GM21717 (cell line): ENCODE results near the gene HYAL3.
"Not testable (repeated sequence)": the region's sequence is repeated elsewhere in the genome, so short reads cannot be mapped to it uniquely, and the experiment has no call there.

Experiments used
- ATAC-seq: cut with Tn5 transposase; IDR thresholded peaks from one replicate; pipeline ENCODE4 v1.9.1; 2021; ENCODE audit warnings: mild to moderate bottlenecking, moderate library complexity; ENCODE audit not compliant: unreplicated experiment

HYAL3 gene

GRCh38 chr3:50316657-50317242 is 17.5 kb upstream of the HYAL3 start:
- ATAC-seq = no peak

- ATAC-seq = no peak
Observed at GRCh38 chr3:50314816-50315215, 15.6 kb upstream of the HYAL3 start.

- no peak for ATAC-seq
Observed at GRCh38 chr3:50314342-50314741, 15.1 kb upstream of the HYAL3 start.

DNA sequence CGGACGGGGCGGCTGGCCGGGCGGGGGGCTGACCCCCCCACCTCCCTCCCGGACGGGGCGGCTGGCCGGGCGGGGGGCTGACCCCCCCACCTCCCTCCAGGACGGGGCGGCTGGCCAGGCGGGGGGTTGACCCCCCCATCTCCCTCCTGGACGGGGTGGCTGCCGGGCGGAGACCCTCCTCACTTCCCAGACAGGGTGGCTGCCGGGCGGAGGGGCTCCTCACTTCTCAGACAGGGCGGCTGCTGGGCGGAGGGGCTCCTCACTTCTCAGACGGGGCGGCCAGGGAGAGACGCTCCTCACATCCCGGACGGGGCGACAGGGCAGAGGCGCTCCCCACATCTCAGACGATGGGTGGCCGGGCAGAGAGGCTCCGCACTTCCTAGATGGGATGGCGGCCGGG is 12.8 kb upstream of the HYAL3 start:
- ATAC-seq = not testable (repeated sequence)

DNA sequence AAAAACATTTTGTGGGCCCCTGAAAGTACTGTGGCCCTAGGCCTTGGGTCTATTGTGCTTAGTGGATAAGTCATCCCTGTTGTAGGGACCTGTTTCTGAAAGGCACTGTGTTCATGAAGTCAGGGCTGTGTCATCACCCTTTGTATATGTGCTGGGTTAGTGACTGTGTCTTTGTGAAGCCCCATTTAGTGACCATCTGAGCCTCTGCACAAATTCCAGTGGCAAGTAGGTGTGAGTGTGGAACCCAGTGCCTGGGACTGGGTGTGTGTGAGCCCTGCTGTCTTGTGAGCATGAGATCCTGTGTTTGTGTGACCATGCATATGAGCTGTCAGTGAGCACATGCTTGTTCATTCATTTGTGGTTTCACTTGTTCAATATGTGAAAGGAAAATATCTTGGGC is 5.4 kb upstream of the HYAL3 start:
- ATAC-seq = no peak

DNA sequence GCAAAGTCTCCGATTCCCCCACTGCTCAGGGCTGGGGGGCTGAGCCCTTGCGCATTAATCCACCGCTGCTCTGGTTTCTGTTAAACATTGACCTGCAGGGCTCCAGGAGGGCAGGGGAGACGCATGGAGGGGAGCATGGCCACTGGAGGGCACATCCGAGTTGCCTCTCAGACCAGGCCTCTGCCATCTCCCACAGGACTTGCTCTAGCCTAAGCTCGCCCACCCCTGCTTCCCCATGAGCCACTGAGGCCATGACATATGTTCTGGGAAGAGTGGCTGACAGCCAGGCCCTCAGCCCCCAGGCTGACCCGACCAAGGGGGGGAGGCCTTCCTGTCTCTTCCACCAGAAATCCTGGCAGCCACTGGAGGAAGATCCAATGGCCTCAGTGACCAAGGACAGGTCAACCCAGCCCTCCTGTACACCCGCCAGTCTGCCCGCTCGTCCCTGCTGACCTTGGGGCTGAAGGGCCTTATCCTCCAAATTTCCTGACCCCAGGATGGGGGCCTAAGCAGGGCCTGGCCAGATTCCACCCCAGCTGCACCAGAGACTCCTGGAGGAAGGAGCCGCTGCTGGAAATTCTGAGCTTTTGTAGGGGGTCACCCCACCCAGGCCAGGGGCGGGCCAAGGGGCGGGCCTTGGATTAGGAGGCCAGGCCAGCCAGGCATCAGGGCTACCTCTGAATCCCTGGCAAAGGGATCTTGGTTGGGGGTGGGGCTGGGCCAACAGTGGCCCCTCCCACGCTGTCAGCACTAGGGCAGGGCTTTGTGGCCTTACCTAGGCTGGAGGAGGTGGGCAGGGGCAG is 4.0 kb upstream of the HYAL3 start, which contains the start of gene HYAL1:
Gene HYAL1, minus strand, starts transcription at position 562 of the 803 bp plus-strand sequence. CDS start 618 bp downstream, outside the sequence.
- no peak for ATAC-seq

DNA sequence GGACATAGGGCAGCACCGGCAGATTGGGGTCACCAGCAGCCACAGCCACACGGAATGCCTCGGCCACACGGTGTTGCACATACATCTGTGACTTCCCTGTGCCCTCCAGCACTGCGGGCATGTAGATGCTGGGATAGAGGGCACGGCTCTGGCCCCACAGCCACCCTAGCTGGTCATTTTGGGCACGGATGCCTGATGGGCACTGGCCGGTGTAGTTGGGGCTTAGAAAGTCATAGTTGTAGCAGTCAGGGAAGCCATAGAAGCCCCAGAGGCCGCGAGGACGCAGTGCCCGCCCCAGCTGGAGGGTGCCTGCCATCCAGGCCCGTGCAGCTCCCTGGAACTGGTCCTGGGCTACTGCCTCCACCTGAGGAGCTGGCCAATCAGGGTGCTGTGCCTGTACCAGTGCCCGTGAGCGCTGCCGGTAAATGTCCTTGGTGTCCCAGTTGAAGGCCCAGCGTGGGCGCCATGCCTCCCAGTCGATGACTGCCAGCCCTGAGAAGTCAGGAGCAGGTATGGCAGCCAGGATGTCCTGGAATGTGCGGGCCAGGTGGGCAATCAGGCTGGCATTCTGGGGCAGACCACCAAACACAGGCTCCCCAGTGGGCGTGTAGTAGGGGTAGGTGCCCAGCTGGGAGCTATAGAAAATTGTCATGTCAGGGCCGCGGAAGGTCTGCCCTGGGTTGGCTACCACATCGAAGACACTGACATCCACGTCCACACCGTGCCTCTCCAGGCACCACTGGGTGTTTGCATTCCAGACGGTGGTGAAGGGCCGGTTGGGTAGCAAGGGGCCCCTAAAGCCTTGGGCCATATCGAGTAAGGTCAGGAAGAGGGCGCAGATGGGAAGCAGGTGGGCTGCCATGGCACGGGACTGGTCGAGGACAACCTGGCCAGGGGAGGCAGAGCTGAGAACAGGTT is 3.1 kb upstream of the HYAL3 start:
- ATAC-seq = no peak

- ATAC-seq = no peak
Observed at GRCh38 chr3:50300681-50301254, 1.6 kb upstream of the HYAL3 start.

DNA sequence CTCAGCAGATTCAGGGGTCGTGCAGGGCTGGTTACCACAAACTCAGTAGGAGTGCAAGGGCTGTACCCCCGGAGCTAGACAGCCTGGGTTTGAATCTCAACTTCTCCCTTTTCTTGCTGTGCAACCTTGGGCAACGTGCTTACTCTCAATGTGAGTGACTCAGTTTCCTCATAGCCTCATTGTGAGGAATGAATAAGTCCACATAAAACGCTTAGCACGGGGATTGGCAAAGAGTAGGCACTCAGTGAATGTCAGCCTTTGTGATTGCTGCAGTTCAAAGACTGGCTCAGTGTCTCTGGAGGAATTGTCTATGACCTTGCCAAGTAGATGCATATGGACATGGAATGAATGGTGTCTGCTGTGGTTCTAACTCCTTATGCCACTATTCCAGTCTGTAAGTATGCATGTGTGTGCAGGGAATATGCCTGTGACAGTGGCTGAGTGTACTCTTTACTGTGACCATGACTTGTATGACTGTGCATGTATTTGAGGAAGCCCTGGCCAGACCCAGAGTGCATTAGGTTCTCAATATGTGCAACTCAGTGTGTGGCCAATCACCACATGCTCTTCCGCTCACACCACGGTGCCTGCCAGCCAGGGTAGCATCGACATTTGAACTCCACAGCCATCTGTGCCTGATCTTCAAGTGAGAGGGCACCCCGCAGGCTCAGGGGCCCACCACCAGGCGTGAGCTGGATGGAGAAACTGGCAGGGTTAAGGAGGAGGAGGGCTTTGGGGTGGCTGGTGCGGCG is 900 bp upstream of the HYAL3 start:
- no peak for ATAC-seq

- ATAC-seq = no peak
Observed at GRCh38 chr3:50299638-50299928, 378 bp upstream of the HYAL3 start.

- no peak for ATAC-seq
Observed at GRCh38 chr3:50297896-50298725, 1.1 kb downstream of the HYAL3 start.

- ATAC-seq = no peak
Observed at GRCh38 chr3:50297384-50297775, 1.8 kb downstream of the HYAL3 start.

DNA sequence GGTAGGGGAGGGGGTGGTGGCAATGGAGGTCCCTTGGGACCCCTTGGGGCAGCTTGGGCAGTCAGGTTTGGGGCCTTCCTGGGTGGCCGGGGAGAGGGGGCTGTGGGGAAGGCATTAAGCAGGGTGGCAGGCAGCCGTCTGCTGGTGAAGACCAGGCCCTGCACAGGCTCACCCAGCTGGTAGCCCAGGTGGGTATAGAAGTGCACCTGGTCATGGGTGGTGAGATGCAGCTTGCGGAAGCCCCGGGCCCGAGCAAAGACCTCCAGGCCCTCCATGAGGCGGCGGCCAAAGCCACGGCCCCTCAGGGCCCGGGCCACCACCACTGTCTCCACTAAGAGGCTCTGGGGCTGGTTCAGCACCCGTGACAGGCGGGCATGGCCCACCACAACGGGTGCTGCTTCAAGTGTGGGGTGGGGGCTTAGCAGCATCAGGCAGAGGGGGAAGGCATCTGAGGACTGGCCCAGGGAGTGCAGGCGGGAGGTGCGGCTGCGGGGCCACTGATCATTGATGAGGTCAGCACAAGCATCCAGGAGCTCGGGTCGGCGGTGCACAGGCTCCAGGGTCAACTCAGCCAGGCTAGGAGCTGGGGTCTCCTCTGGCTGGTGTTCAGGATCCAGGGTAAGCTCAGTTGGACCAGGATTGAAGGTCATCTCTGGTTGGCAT is 2.4 kb downstream of the HYAL3 start:
- ATAC-seq = no peak

- no peak for ATAC-seq
Observed at GRCh38 chr3:50295553-50296431, 3.4 kb downstream of the HYAL3 start.

GRCh38 chr3:50294492-50295403 is 4.5 kb downstream of the HYAL3 start:
- ATAC-seq = no peak

GRCh38 chr3:50294089-50294488 is 5.1 kb downstream of the HYAL3 start:
- no peak for ATAC-seq
